Measurements from ENCODE around the gene GPC3. TPM values are rescaled to one million over a fixed set of nuclear protein-coding genes. Genes with fewer than 3 reads are reported as not detected.

Gene GPC3
- total and polyA plus RNA-seq, 2 experiments from 2014 or later: 36.8 to 60.1 TPM

DNA sequence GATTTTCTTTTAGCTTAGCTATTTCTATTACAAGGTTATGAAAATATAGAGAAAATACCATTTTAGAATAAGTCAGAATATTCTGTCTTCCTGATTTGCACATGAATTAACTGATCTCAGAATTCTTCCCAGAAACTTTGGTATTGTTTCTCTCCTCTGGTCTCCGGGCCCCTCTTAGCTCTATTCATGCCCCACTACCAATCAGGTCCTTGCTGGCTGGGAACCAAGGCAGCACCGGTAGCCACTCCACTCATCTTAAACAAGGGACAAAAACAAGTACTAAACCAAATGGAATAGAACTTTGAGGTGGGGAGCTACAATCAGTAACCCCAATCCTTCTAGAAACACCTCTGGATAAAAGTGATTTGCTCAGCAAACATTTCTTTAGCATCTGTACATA is 64.3 kb downstream of the GPC3 start (continued):
- TF ChIP-seq, protein P1, sequence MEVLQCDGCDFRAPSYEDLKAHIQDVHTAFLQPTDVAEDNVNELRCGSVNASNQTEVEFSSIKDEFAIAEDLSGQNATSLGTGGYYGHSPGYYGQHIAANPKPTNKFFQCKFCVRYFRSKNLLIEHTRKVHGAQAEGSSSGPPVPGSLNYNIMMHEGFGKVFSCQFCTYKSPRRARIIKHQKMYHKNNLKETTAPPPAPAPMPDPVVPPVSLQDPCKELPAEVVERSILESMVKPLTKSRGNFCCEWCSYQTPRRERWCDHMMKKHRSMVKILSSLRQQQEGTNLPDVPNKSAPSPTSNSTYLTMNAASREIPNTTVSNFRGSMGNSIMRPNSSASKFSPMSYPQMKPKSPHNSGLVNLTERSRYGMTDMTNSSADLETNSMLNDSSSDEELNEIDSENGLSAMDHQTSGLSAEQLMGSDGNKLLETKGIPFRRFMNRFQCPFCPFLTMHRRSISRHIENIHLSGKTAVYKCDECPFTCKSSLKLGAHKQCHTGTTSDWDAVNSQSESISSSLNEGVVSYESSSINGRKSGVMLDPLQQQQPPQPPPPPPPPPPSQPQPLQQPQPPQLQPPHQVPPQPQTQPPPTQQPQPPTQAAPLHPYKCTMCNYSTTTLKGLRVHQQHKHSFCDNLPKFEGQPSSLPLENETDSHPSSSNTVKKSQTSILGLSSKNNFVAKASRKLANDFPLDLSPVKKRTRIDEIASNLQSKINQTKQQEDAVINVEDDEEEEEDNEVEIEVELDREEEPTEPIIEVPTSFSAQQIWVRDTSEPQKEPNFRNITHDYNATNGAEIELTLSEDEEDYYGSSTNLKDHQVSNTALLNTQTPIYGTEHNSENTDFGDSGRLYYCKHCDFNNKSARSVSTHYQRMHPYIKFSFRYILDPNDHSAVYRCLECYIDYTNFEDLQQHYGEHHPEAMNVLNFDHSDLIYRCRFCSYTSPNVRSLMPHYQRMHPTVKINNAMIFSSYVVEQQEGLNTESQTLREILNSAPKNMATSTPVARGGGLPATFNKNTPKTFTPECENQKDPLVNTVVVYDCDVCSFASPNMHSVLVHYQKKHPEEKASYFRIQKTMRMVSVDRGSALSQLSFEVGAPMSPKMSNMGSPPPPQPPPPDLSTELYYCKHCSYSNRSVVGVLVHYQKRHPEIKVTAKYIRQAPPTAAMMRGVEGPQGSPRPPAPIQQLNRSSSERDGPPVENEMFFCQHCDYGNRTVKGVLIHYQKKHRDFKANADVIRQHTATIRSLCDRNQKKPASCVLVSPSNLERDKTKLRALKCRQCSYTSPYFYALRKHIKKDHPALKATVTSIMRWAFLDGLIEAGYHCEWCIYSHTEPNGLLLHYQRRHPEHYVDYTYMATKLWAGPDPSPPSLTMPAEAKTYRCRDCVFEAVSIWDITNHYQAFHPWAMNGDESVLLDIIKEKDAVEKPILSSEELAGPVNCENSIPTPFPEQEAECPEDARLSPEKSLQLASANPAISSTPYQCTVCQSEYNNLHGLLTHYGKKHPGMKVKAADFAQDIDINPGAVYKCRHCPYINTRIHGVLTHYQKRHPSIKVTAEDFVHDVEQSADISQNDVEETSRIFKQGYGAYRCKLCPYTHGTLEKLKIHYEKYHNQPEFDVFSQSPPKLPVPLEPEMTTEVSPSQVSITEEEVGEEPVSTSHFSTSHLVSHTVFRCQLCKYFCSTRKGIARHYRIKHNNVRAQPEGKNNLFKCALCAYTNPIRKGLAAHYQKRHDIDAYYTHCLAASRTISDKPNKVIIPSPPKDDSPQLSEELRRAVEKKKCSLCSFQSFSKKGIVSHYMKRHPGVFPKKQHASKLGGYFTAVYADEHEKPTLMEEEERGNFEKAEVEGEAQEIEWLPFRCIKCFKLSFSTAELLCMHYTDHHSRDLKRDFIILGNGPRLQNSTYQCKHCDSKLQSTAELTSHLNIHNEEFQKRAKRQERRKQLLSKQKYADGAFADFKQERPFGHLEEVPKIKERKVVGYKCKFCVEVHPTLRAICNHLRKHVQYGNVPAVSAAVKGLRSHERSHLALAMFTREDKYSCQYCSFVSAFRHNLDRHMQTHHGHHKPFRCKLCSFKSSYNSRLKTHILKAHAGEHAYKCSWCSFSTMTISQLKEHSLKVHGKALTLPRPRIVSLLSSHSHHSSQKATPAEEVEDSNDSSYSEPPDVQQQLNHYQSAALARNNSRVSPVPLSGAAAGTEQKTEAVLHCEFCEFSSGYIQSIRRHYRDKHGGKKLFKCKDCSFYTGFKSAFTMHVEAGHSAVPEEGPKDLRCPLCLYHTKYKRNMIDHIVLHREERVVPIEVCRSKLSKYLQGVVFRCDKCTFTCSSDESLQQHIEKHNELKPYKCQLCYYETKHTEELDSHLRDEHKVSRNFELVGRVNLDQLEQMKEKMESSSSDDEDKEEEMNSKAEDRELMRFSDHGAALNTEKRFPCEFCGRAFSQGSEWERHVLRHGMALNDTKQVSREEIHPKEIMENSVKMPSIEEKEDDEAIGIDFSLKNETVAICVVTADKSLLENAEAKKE (CRISPR knock-in tag; IDR thresholded peaks at IDR 0.05): no peak
- TF ChIP-seq STAT1 (IDR thresholded peaks at IDR 0.05; ENCODE audit: unreplicated experiment) (no peak), NANOG (IDR thresholded peaks at IDR 0.05; ENCODE audit: borderline replicate concordance) (no peak), JUNB (IDR thresholded peaks at IDR 0.05; ENCODE audit: unreplicated experiment) (no peak)

GRCh38 chrX:133918361-133918771 is 67.0 kb downstream of the GPC3 start:
- no peaks in the 10 kb centered on the region for H3K27me3 ChIP-seq (ENCODE audit: insufficient read depth)
- no peaks in the 10 kb centered on the region for H3K36me3 ChIP-seq (ENCODE audit: insufficient read depth)
- no peak overlapping the region for H3K27ac Mint-ChIP-seq
- H3K27ac ChIP-seq (ENCODE audit: low read depth): no peak overlapping the region
- no peak for ATAC-seq
- H3K4me3 ChIP-seq: no peak overlapping the region
- no peaks in the 10 kb centered on the region; the same call in 2 of the 3 replicates for H3K36me3 Mint-ChIP-seq (ENCODE audit: low read depth)
- H3K4me1 Mint-ChIP-seq: peaks cover 22% of the 10 kb centered on the region
- DNase-seq (ENCODE audit: low spot score): no peak
- H3K79me2 ChIP-seq (replicated peaks; ENCODE audit: insufficient read depth): no peaks in the 10 kb centered on the region
- no peaks in the 10 kb centered on the region for H3K27me3 Mint-ChIP-seq (ENCODE audit: insufficient read depth, low read depth, poor library complexity)
- H3K4me1 ChIP-seq (ENCODE audit: insufficient read depth): peaks cover 19% of the 10 kb centered on the region
- H3K9me2 ChIP-seq (ENCODE audit: insufficient read depth): no peaks in the 10 kb centered on the region
- no peaks in the 10 kb centered on the region for H3K9me3 Mint-ChIP-seq
- 0 out of 2 replicates have a peak, but pooled peaks cover 3% of the 10 kb centered on the region for H3F3A ChIP-seq (replicated peaks; ENCODE audit: low read depth)
- TF ChIP-seq, protein P2, sequence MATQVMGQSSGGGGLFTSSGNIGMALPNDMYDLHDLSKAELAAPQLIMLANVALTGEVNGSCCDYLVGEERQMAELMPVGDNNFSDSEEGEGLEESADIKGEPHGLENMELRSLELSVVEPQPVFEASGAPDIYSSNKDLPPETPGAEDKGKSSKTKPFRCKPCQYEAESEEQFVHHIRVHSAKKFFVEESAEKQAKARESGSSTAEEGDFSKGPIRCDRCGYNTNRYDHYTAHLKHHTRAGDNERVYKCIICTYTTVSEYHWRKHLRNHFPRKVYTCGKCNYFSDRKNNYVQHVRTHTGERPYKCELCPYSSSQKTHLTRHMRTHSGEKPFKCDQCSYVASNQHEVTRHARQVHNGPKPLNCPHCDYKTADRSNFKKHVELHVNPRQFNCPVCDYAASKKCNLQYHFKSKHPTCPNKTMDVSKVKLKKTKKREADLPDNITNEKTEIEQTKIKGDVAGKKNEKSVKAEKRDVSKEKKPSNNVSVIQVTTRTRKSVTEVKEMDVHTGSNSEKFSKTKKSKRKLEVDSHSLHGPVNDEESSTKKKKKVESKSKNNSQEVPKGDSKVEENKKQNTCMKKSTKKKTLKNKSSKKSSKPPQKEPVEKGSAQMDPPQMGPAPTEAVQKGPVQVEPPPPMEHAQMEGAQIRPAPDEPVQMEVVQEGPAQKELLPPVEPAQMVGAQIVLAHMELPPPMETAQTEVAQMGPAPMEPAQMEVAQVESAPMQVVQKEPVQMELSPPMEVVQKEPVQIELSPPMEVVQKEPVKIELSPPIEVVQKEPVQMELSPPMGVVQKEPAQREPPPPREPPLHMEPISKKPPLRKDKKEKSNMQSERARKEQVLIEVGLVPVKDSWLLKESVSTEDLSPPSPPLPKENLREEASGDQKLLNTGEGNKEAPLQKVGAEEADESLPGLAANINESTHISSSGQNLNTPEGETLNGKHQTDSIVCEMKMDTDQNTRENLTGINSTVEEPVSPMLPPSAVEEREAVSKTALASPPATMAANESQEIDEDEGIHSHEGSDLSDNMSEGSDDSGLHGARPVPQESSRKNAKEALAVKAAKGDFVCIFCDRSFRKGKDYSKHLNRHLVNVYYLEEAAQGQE (IDR thresholded peaks at IDR 0.05; ENCODE audit: unreplicated experiment): no peak
- TF ChIP-seq CREB1 (CRISPR knock-in tag; IDR thresholded peaks at IDR 0.05; ENCODE audit: low read depth) (no peak), NANOG (IDR thresholded peaks at IDR 0.05; ENCODE audit: borderline replicate concordance) (no peak), ZNF331 (CRISPR knock-in tag; IDR thresholded peaks at IDR 0.05; ENCODE audit: low read depth) (no peak), EZH2 (IDR thresholded peaks at IDR 0.05; ENCODE audit: low read depth, unreplicated experiment) (no peak), STAT1 (IDR thresholded peaks at IDR 0.05; ENCODE audit: unreplicated experiment) (no peak)
- H4K20me1 ChIP-seq (replicated peaks; ENCODE audit: insufficient read depth): no peaks in the 10 kb centered on the region
- no peak overlapping the region for H3K4me3 Mint-ChIP-seq
- H2AFZ ChIP-seq: no peak overlapping the region
- no peak overlapping the region for H3K4me2 ChIP-seq

Measured in GM23338 (cell line).